Limb (tissue), 2 donors: ENCODE data around the gene LDLRAP1.
"Not testable (repeated sequence)": the region's sequence is repeated elsewhere in the genome, so short reads cannot be mapped to it uniquely, and the experiment has no call there.

Experiments
- DNase-seq, 2 donors: peaks; one replicate each; pipeline ENCODE4 v3.0.0-alpha.2; 2016; ENCODE audit errors: extremely low spot score in 2 of 2

LDLRAP1 gene

DNA sequence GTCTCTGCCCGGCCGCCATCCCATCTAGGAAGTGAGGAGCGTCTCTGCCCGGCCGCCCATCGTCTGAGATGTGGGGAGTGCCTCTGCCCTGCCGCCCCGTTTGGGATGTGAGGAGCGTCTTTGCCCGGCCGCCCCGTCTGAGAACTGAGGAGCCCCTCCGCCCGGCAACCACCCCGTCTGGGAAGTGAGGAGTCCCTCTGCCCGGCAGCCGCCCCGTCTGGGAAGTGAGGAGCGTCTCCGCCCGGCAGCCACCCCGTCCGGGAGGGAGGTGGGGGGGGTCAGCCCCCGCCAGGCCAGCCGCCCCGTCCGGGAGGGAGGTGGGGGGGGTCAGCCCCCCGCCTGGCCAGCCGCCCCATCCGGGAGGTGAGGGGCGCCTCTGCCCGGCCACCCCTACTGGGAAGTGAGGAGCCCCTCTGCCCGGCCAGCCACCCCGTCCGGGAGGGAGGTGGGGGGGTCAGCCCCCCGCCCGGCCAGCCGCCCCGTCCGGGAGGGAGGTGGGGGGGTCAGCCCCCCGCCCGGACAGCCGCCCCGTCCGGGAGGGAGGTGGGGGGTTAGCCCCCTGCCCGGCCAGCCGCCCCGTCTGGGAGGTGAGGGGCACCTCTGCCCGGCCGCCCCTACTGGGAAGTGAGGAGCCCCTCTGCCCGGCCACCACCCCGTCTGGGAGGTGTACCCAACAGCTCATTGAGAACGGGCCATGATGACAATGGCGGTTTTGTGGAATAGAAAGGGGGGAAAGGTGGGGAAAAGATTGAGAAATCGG, 60.6 kb downstream of the LDLRAP1 start:
- not testable (repeated sequence) for DNase-seq

DNA sequence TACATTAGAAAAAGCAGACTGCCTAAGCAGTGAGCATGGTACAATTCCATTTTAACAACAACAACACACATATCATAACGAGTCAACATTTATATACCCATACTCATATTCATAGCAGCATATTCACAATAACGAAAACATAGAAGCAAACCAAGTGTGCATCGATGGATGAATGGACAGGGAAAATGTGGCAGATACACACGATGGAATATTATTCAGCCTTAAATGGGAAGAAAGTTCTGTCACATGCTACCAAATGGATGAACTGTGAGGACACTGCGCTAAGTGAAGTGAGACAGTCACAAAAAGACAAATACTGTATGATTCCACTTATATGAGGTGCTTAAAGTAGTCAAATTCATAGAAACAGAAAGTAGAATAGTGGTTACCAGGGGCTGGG, 63.7 kb downstream of the LDLRAP1 start:
- no peak for DNase-seq

GRCh38 chr1:25608488-25609178, 65.2 kb downstream of the LDLRAP1 start:
- peak; percentile 81 to 82 for DNase-seq

- peak in 1 of 2 donors; percentile 18 for DNase-seq
Measured at GRCh38 chr1:25609921-25610320, 66.5 kb downstream of the LDLRAP1 start.

DNA sequence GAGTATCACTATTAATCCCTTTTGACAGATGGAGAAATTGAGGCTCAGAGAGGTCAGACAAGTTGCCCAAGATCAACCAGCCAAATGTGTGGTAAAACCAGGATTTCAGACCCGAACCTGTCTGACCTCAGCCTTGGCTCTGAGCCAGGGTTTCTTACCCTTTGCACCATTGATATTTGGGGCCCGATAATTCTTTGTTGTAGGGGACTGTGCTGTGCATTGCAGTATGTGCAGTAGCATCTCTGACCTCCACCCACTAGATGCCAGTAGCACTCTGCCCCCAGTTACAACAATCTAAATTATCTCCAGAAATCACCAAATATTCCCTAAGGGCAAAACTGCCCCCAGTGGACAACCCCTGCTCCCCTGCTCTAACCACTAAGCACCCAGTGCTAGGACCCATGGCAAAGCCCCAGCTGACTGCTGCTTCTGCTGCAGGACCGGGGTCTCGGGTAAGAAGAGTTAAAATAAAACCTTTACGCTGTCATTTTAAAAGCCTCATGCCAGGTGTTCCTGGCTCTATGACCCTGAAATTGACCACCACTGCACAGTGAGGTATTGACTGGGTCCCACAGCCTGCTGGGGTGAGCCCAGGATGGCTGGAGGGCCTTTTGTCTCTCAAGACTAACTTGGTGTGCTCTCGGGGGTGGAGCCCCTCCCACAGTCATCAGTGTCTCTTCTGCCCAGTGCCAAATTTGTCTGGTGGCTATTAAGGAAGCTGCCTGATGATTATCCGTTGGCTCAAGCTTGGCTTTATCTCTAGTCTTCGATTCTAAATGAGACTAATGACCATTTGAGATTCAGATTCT, 67.6 kb downstream of the LDLRAP1 start:
- no peak for DNase-seq

DNA sequence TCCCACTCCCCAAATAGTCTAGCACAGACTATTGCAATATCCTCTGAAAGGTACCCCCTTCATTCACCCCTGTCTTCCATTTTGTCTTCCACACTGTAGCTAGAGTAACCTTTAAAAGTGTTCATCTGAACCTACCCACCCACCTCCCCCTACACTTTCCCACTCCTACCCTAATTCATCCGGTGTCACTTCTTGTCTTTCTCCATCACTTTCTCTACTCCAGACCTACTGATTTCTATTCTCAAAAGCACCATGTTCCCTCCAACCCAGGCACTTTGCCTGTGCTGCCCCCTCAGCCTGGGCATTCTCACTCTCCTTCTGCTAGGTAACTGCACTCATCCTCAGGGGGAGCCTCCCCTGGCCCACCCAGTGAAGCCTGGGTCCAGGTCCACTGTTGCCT, 68.4 kb downstream of the LDLRAP1 start:
- DNase-seq, result no peak

- DNase-seq, result no peak
Measured at GRCh38 chr1:25612421-25612820, 69.0 kb downstream of the LDLRAP1 start.

DNA sequence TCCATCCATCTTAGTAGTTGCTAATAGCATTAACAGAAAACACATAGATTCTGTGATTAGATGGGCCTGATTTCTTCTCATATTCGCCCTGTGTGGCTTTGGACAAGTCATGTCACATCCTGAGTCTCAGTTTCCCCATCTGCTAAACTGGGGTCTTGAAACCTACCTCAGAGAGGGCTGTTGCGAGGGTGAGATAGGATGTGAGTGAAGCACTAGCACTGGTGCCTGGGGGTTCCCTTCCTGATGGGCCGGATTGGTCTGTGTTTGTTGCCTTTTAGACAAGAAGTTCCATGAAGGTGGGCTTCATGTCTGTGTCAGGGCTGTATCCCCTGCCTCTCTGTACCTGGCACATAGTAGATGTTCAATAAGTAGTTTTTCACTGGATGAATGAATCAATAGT, 69.7 kb downstream of the LDLRAP1 start:
- DNase-seq, result no peak

DNA sequence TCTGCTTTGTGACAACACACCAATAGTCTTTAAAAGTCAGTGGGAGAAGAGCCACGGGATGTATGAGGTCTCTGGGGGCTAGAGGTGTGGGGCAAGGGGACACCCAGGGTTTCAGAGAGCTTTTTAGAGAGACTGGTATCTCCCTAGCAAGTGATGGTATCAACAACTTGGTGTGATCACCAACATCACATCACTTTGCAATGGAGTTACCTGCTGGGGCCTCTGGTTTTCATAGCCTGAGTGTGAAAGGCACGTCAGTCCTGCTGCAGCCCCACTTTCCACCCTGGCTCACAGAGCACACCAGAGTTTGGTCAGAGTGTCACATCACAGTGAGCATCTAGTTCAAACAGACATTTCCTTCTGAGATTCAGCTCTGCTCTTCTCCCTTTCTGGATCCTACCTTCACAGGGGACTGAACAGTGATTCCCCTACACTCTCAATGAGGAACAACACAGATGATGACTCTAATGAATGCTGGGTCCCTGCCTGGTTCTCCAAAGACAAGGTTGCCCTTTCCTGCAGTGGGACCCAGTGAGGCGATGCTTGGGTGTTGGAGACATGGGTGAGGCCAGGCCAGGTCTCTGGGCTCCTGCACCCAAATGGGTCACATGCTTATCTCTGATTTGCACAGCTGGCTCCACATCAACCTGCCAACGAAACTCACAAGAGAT, 71.2 kb downstream of the LDLRAP1 start:
- DNase-seq, result no peak

- no peak for DNase-seq
Measured at GRCh38 chr1:25615172-25615541, 71.8 kb downstream of the LDLRAP1 start.

DNA sequence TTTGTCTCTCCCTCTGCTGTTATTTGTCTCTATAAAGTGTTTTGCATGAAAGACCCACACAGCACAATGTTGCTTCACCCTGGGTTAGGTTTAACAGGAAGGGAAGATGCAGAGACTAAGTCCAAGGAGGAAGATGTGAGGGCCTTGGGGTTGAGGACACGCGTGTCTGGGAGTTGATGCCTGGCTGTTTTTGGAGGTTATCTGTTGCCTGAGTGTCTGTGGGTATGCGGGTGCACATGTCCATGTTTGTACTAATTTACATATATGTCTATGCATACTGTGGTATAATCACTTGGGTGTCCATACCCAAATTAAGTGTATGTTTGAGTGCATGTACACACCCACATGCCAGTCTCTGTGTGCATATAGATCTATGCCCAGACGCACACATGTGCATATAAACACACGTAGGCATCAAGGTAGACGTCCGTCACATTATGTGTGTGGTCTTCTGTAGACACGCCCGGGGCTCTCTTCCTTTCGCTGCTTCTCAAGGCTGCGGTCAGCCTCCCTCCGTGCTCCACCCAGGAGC, 72.2 kb downstream of the LDLRAP1 start:
- DNase-seq, result no peak

- DNase-seq, result peak; percentile 83 to 88
Measured at GRCh38 chr1:25616095-25616986, 72.9 kb downstream of the LDLRAP1 start, which contains the start of gene MAN1C1. Gene MAN1C1, plus strand, starts transcription at chr1:25616791. Its CDS starts 1,007 bp downstream, at chr1:25617798.

- no peak for DNase-seq
Measured at GRCh38 chr1:25616987-25617624, 73.7 kb downstream of the LDLRAP1 start.

- peak in 1 of 2 donors; percentile 45 for DNase-seq
Measured at GRCh38 chr1:25617625-25618432, 74.4 kb downstream of the LDLRAP1 start.

DNA sequence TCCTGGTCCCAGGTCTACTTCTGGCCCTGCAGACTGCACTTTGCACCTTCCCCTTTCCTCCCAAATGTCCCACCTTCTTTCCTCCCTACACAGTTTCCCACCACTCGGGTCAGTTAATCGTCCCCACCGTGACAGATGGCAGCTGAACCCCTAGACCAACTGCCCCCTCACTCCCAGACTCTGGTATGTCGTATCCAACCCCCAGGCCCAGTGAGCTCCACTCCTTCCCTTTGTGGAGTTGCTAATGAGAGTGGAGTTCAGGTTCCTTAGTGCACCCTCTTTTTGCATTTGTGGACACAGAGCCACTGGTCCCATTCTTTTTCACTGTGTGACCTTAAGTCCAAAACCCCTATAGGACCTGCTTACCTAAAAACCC, 75.0 kb downstream of the LDLRAP1 start:
- DNase-seq, result no peak
